Stomach (tissue), 9 donors: ENCODE measurements around the gene OR6B3. TPM values are rescaled to one million over a fixed set of nuclear protein-coding genes. Genes with fewer than 3 reads are reported as not detected.

Experiments
- DNase-seq, 2 donors: peaks; one replicate each; pipeline versions ENCODE4 v3.0.0 to v3.0.0-alpha.2; 2013 to 2019
- H3K27ac ChIP-seq, 5 donors: fragments of 200-600 bp in 4 of 5; sonication (generic) in 4 of 5; one replicate each; pipeline ENCODE4 v1.5.1; 2013 to 2019; ENCODE audit warnings: mild to moderate bottlenecking in 1 of 5, moderate library complexity in 1 of 5
- H3K27me3 ChIP-seq, 3 donors: fragments of 200-600 bp; sonication (generic); one replicate each; pipeline ENCODE4 v1.5.1; 2017 to 2019; ENCODE audit warnings: mixed run types in 1 of 3
- H3K36me3 ChIP-seq, 4 donors: fragments of 200-600 bp; sonication (generic); 1 replicate in 3 of 4; 2 replicates in 1 of 4; pipeline ENCODE4 v1.5.1; 2016 to 2019
- H3K4me1 ChIP-seq, 4 donors: fragments of 200-600 bp; sonication (generic); one replicate each; pipeline ENCODE4 v1.5.1; 2016 to 2019
- H3K4me3 ChIP-seq, 4 donors: fragments of 200-600 bp; sonication (generic) in 3 of 4; one replicate each; pipeline ENCODE4 v1.5.1; 2016 to 2019; ENCODE audit warnings: mild to moderate bottlenecking in 1 of 4
- H3K9me3 ChIP-seq, 4 donors: fragments of 200-600 bp; sonication (generic); one replicate each; pipeline ENCODE4 v1.5.1; 2016 to 2019
- EP300 ChIP-seq: sonication (generic); formaldehyde crosslinking; IDR thresholded peaks from one replicate; pipeline ENCODE4 v1.6.1; 2017; ENCODE audit warnings: antibody characterized with exemption
- POLR2A ChIP-seq, 4 donors: fragments of 450-650 bp; IDR thresholded peaks; one replicate each; pipeline ENCODE4 v1.6.1; 2016; ENCODE audit warnings: antibody characterized with exemption in 4 of 4, control low read depth in 2 of 4, mild to moderate bottlenecking in 1 of 4, moderate library complexity in 1 of 4
- POLR2AphosphoS5 ChIP-seq, 3 donors: sonication (generic); formaldehyde crosslinking; IDR thresholded peaks; one replicate each; pipeline ENCODE4 v1.6.1; 2016; ENCODE audit warnings: antibody characterized with exemption in 3 of 3
- WGBS, 5 donors: extraction: QIAGEN DNeasy Blood & Tissue Kit in 3 of 5; methylation state at CpG; one replicate each; pipeline versions ENCODE4 v1.1.5 to v1.1.7; 2013 to 2018; 5-methylcytosine and 5-hydroxymethylcytosine counted together
- intact Hi-C: fragments of 100-400 bp; cut with DNase I; formaldehyde crosslinking; loops from one replicate; pipeline ENCODE4 v1.15.1; 2023; ENCODE audit warnings: low total_unique reads
- polyA plus RNA-seq, 3 donors: library from polyadenylated mRNA; stranded (reverse); fragments of 200-250 nt; gene quantifications; one replicate each; pipeline ENCODE4 v1.2.3, GENCODE V29; 2013
- total RNA-seq, 5 donors: library from RNA; depleted of rRNA; stranded (reverse); fragments of >200 nt; gene quantifications; one replicate each; pipeline versions ENCODE4 v1.1.0 to v1.2.3, GENCODE V29; 2014 to 2016
- TF ChIP-seq, protein P1 (sequence below), 7 experiments: fragments of 450-650 bp in 4 of 7; fragments of 200-600 bp in 3 of 7; sonication (generic) in 3 of 7; IDR thresholded peaks; one replicate each; pipeline ENCODE4 v1.5.1; 2016 to 2019; ENCODE audit warnings: antibody characterized with exemption in 7 of 7, control low read depth in 2 of 7, mild to moderate bottlenecking in 1 of 7
- donor health status: healthy with polysubstance abuse.
- donor health status: Bipolar disorder and iron deficiency.
- donor health status: healthy.

OR6B3 gene
- total and polyA plus RNA-seq, 8 donors = not detected

- Histone ChIP-seq H3K4me3 (no peak overlapping the region), H3K9me3 (no peaks in the 10 kb centered on the region), H3K27ac (no peak overlapping the region), H3K4me1 (no peaks in the 10 kb centered on the region), H3K36me3 (no peaks in the 10 kb centered on the region), H3K27me3 (no peaks in the 10 kb centered on the region)
- DNase-seq = no peak
- 60 to 72% (median 63%) methylated on average over 1 of the region's 1 CpG for WGBS, 5 donors
- TF ChIP-seq POLR2A (IDR thresholded peaks at IDR 0.05) (no peak), POLR2AphosphoS5 (IDR thresholded peaks at IDR 0.05) (no peak), EP300 (no peak)
- TF ChIP-seq, protein P1, sequence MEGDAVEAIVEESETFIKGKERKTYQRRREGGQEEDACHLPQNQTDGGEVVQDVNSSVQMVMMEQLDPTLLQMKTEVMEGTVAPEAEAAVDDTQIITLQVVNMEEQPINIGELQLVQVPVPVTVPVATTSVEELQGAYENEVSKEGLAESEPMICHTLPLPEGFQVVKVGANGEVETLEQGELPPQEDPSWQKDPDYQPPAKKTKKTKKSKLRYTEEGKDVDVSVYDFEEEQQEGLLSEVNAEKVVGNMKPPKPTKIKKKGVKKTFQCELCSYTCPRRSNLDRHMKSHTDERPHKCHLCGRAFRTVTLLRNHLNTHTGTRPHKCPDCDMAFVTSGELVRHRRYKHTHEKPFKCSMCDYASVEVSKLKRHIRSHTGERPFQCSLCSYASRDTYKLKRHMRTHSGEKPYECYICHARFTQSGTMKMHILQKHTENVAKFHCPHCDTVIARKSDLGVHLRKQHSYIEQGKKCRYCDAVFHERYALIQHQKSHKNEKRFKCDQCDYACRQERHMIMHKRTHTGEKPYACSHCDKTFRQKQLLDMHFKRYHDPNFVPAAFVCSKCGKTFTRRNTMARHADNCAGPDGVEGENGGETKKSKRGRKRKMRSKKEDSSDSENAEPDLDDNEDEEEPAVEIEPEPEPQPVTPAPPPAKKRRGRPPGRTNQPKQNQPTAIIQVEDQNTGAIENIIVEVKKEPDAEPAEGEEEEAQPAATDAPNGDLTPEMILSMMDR (IDR thresholded peaks at IDR 0.05) = no peak
- intact Hi-C loops = no loop called here
Observed at GRCh38 chr2:240069829-240070228, 16.5 kb upstream of the OR6B3 start.

GRCh38 chr2:240068193-240068592, 14.9 kb upstream of the OR6B3 start:
- no peaks in the 10 kb centered on the region for H3K4me1 ChIP-seq
- no peaks in the 10 kb centered on the region for H3K9me3 ChIP-seq
- intact Hi-C loops = no loop called here
- H3K27ac ChIP-seq = no peak overlapping the region
- no peaks in the 10 kb centered on the region for H3K36me3 ChIP-seq
- no peak for DNase-seq
- WGBS, 5 donors = 88 to 96% (median 93%) methylated on average over 1 of the region's 1 CpG
- no peak for TF ChIP-seq EP300
- TF ChIP-seq POLR2A (IDR thresholded peaks at IDR 0.05) = no peak
- TF ChIP-seq, protein P1 (IDR thresholded peaks at IDR 0.05) = no peak
- TF ChIP-seq POLR2AphosphoS5 (IDR thresholded peaks at IDR 0.05) = no peak
- no peak overlapping the region for H3K4me3 ChIP-seq
- no peaks in the 10 kb centered on the region for H3K27me3 ChIP-seq

DNA sequence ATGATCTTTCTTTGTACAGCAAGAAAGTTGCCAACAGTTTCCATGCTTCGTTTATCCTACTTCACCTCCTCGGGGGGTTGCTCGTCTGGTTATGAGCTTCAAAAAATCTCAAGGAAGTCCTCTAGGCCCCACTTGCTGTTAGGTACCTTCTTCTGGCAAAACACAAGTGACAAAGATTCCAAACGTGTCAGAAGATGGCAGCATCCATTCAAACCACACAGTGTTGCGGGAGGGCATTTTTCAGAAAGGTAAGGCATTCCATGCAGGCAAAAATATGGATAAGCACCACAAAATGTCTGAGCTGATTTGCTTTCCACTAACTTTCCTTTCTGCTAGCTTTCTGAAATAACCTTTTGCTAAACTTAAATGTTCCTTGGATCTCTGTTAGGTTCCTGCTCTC, 13.2 kb upstream of the OR6B3 start:
- H3K36me3 ChIP-seq = no peaks in the 10 kb centered on the region
- WGBS, 5 donors = 58 to 73% (median 65%) methylated on average over 5 of the region's 5 CpGs
- no peak overlapping the region for H3K4me3 ChIP-seq
- intact Hi-C loops = no loop called here
- H3K4me1 ChIP-seq = no peaks in the 10 kb centered on the region
- no peaks in the 10 kb centered on the region for H3K27me3 ChIP-seq
- TF ChIP-seq POLR2AphosphoS5 (IDR thresholded peaks at IDR 0.05) (no peak), EP300 (no peak), POLR2A (IDR thresholded peaks at IDR 0.05) (no peak)
- TF ChIP-seq, protein P1 (IDR thresholded peaks at IDR 0.05) = no peak
- H3K9me3 ChIP-seq = no peaks in the 10 kb centered on the region
- no peak for DNase-seq
- H3K27ac ChIP-seq = no peak overlapping the region

DNA sequence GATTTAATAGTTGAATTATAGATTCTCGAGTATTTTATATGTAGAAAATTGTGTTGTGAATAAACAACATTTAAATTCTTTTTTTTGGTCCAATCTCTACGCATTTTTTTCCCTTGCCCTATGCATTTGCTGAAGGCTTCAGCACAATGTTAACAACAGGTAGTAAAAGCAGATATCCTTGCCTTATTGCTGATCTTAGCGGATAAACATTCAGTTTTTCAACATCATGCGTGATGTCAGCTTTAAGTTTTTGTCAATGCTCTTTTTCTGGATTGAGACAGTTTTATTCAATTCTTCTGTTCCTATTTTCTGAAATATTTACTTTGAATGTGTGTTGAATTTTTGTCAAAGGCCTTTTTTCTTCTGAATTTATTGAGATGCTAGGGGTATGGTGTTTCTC, 11.6 kb upstream of the OR6B3 start:
- H3K27ac ChIP-seq = no peak overlapping the region
- DNase-seq = no peak
- H3K9me3 ChIP-seq = no peaks in the 10 kb centered on the region
- no peak overlapping the region for H3K4me3 ChIP-seq
- TF ChIP-seq POLR2A (IDR thresholded peaks at IDR 0.05) = no peak
- TF ChIP-seq EP300 = no peak
- TF ChIP-seq, protein P1 (IDR thresholded peaks at IDR 0.05) = no peak
- no peak for TF ChIP-seq POLR2AphosphoS5 (IDR thresholded peaks at IDR 0.05)
- peaks cover 0 to 4% (median 0%) of the 10 kb centered on the region in 3 donors for H3K27me3 ChIP-seq
- 84 to 90% (median 89%) methylated on average over 4 of the region's 4 CpGs for WGBS, 5 donors
- no peaks in the 10 kb centered on the region for H3K36me3 ChIP-seq
- H3K4me1 ChIP-seq = no peaks in the 10 kb centered on the region
- intact Hi-C loops = no loop called here
